Activated naive CD4-positive, alpha-beta T cell treated with anti-CD3 and anti-CD28 coated beads, Interleukin-2, amount 50 U/mL, for 24 hours (primary cell): ENCODE results near the gene WDR75.
A peak's percentile ranks its signal among the peaks of the same experiment; 100 is the strongest.
"Not testable (repeated sequence)": the region's sequence is repeated elsewhere in the genome, so short reads cannot be mapped to it uniquely, and the experiment has no call there.

Experiments
- H3K27ac Mint-ChIP-seq: one replicate; pipeline ENCODE4 v1.8.0; 2021; ENCODE audit warnings: mild to moderate bottlenecking, mixed read lengths
- H3K27me3 Mint-ChIP-seq: one replicate; pipeline ENCODE4 v1.8.0; 2021; ENCODE audit warnings: mixed read lengths
- H3K36me3 Mint-ChIP-seq: one replicate; pipeline ENCODE4 v1.8.0; 2021; ENCODE audit warnings: mixed read lengths
- H3K4me1 Mint-ChIP-seq: one replicate; pipeline ENCODE4 v1.8.0; 2021; ENCODE audit warnings: mixed read lengths
- H3K4me3 Mint-ChIP-seq: one replicate; pipeline ENCODE4 v1.8.0; 2021; ENCODE audit warnings: mild to moderate bottlenecking, mixed read lengths
- H3K9me3 Mint-ChIP-seq: one replicate; pipeline ENCODE4 v1.8.0; 2021; ENCODE audit warnings: mixed read lengths

WDR75 gene

GRCh38 chr2:189426886-189427285, 14.4 kb upstream of the WDR75 start:
- no peaks in the 10 kb centered on the region for H3K27me3 Mint-ChIP-seq
- H3K9me3 Mint-ChIP-seq: no peaks in the 10 kb centered on the region
- peaks cover 4% of the 10 kb centered on the region for H3K4me1 Mint-ChIP-seq
- H3K4me3 Mint-ChIP-seq: no peak overlapping the region
- H3K27ac Mint-ChIP-seq: no peak overlapping the region
- H3K36me3 Mint-ChIP-seq: peaks cover 4% of the 10 kb centered on the region

GRCh38 chr2:189427872-189428271, 13.4 kb upstream of the WDR75 start:
- Mint-ChIP-seq H3K27me3 (no peaks in the 10 kb centered on the region), H3K27ac (no peak overlapping the region), H3K4me3 (no peak overlapping the region), H3K36me3 (peaks cover 2% of the 10 kb centered on the region), H3K4me1 (peaks cover 4% of the 10 kb centered on the region), H3K9me3 (no peaks in the 10 kb centered on the region)

GRCh38 chr2:189430448-189430847, 10.8 kb upstream of the WDR75 start:
- H3K27ac Mint-ChIP-seq, H3K9me3 Mint-ChIP-seq, H3K36me3 Mint-ChIP-seq: not testable (repeated sequence)

GRCh38 chr2:189435803-189436202, 5.5 kb upstream of the WDR75 start:
- not testable (repeated sequence) for H3K4me3 Mint-ChIP-seq, H3K27me3 Mint-ChIP-seq, H3K4me1 Mint-ChIP-seq, H3K36me3 Mint-ChIP-seq, H3K9me3 Mint-ChIP-seq, H3K27ac Mint-ChIP-seq

More at GRCh38 chr2:189430448-189430847, 10.8 kb upstream of the WDR75 start:
- not testable (repeated sequence) for H3K27me3 Mint-ChIP-seq, H3K4me3 Mint-ChIP-seq, H3K4me1 Mint-ChIP-seq

- H3K9me3 Mint-ChIP-seq: no peaks in the 10 kb centered on the region
- peaks cover 10% of the 10 kb centered on the region for H3K36me3 Mint-ChIP-seq
- peaks cover 4% of the 10 kb centered on the region for H3K4me1 Mint-ChIP-seq
- H3K4me3 Mint-ChIP-seq: no peak overlapping the region
- H3K27me3 Mint-ChIP-seq: no peaks in the 10 kb centered on the region
- H3K27ac Mint-ChIP-seq: no peak overlapping the region
Observed at GRCh38 chr2:189437926-189438325, 3.3 kb upstream of the WDR75 start.

- H3K4me3 Mint-ChIP-seq: no peak overlapping the region
- no peaks in the 10 kb centered on the region for H3K27me3 Mint-ChIP-seq
- peaks cover 4% of the 10 kb centered on the region for H3K4me1 Mint-ChIP-seq
- H3K9me3 Mint-ChIP-seq: no peaks in the 10 kb centered on the region
- peaks cover 10% of the 10 kb centered on the region for H3K36me3 Mint-ChIP-seq
- no peak overlapping the region for H3K27ac Mint-ChIP-seq
Observed at GRCh38 chr2:189439342-189439741, 1.9 kb upstream of the WDR75 start.

GRCh38 chr2:189440644-189440946, 679 bp upstream of the WDR75 start:
- Mint-ChIP-seq H3K27ac (peak overlapping the region; percentile 99), H3K9me3 (no peaks in the 10 kb centered on the region), H3K4me1 (peaks cover 4% of the 10 kb centered on the region), H3K27me3 (no peaks in the 10 kb centered on the region), H3K36me3 (peaks cover 10% of the 10 kb centered on the region), H3K4me3 (no peak overlapping the region)

- Mint-ChIP-seq H3K27ac (peak overlapping the region; percentile 99), H3K4me3 (no peak overlapping the region), H3K9me3 (no peaks in the 10 kb centered on the region), H3K4me1 (peaks cover 4% of the 10 kb centered on the region), H3K36me3 (peaks cover 14% of the 10 kb centered on the region), H3K27me3 (no peaks in the 10 kb centered on the region)
Observed at GRCh38 chr2:189441709-189442074, 418 bp downstream of the WDR75 start.

GRCh38 chr2:189442468-189442867, 1.2 kb downstream of the WDR75 start:
- H3K36me3 Mint-ChIP-seq: peaks cover 19% of the 10 kb centered on the region
- H3K27me3 Mint-ChIP-seq: no peaks in the 10 kb centered on the region
- no peak overlapping the region for H3K27ac Mint-ChIP-seq
- no peak overlapping the region for H3K4me3 Mint-ChIP-seq
- H3K9me3 Mint-ChIP-seq: no peaks in the 10 kb centered on the region
- H3K4me1 Mint-ChIP-seq: peaks cover 4% of the 10 kb centered on the region

GRCh38 chr2:189444322-189444721, 3.0 kb downstream of the WDR75 start:
- Mint-ChIP-seq H3K4me1 (peaks cover 4% of the 10 kb centered on the region), H3K27me3 (no peaks in the 10 kb centered on the region), H3K4me3 (no peak overlapping the region), H3K9me3 (no peaks in the 10 kb centered on the region), H3K36me3 (peaks cover 23% of the 10 kb centered on the region), H3K27ac (no peak overlapping the region)

GRCh38 chr2:189446780-189447179, 5.5 kb downstream of the WDR75 start:
- Mint-ChIP-seq H3K9me3 (no peaks in the 10 kb centered on the region), H3K4me1 (peaks cover 4% of the 10 kb centered on the region), H3K36me3 (peaks cover 24% of the 10 kb centered on the region), H3K27ac (peak overlapping the region; percentile 90), H3K27me3 (no peaks in the 10 kb centered on the region), H3K4me3 (peak overlapping the region; percentile 69)

GRCh38 chr2:189454009-189454408, 12.7 kb downstream of the WDR75 start:
- no peaks in the 10 kb centered on the region for H3K27me3 Mint-ChIP-seq
- peaks cover 8% of the 10 kb centered on the region for H3K4me1 Mint-ChIP-seq
- peaks cover 16% of the 10 kb centered on the region for H3K36me3 Mint-ChIP-seq
- H3K4me3 Mint-ChIP-seq: no peak overlapping the region
- no peaks in the 10 kb centered on the region for H3K9me3 Mint-ChIP-seq
- no peak overlapping the region for H3K27ac Mint-ChIP-seq

- peaks cover 25% of the 10 kb centered on the region for H3K36me3 Mint-ChIP-seq
- H3K4me3 Mint-ChIP-seq: no peak overlapping the region
- H3K27me3 Mint-ChIP-seq: no peaks in the 10 kb centered on the region
- no peak overlapping the region for H3K27ac Mint-ChIP-seq
- H3K9me3 Mint-ChIP-seq: no peaks in the 10 kb centered on the region
- H3K4me1 Mint-ChIP-seq: no peaks in the 10 kb centered on the region
Observed at GRCh38 chr2:189465076-189465475, 23.8 kb downstream of the WDR75 start.

- H3K36me3 Mint-ChIP-seq: peaks cover 25% of the 10 kb centered on the region
- no peaks in the 10 kb centered on the region for H3K9me3 Mint-ChIP-seq
- H3K27me3 Mint-ChIP-seq: no peaks in the 10 kb centered on the region
- H3K4me3 Mint-ChIP-seq: no peak overlapping the region
- no peaks in the 10 kb centered on the region for H3K4me1 Mint-ChIP-seq
- H3K27ac Mint-ChIP-seq: peak overlapping the region; percentile 65
Observed at GRCh38 chr2:189465478-189465877, 24.2 kb downstream of the WDR75 start.

- H3K36me3 Mint-ChIP-seq: peaks cover 27% of the 10 kb centered on the region
- H3K27me3 Mint-ChIP-seq: no peaks in the 10 kb centered on the region
- H3K9me3 Mint-ChIP-seq: no peaks in the 10 kb centered on the region
- H3K4me3 Mint-ChIP-seq: no peak overlapping the region
- no peaks in the 10 kb centered on the region for H3K4me1 Mint-ChIP-seq
- H3K27ac Mint-ChIP-seq: peak overlapping the region; percentile 65
Observed at GRCh38 chr2:189466046-189466445, 24.8 kb downstream of the WDR75 start.

- Mint-ChIP-seq H3K27me3 (no peaks in the 10 kb centered on the region), H3K9me3 (no peaks in the 10 kb centered on the region), H3K4me3 (no peak overlapping the region), H3K27ac (no peak overlapping the region), H3K36me3 (peaks cover 29% of the 10 kb centered on the region), H3K4me1 (no peaks in the 10 kb centered on the region)
Observed at GRCh38 chr2:189466656-189467055, 25.4 kb downstream of the WDR75 start.

- Mint-ChIP-seq H3K4me1 (no peaks in the 10 kb centered on the region), H3K4me3 (no peak overlapping the region), H3K9me3 (no peaks in the 10 kb centered on the region), H3K36me3 (peaks cover 30% of the 10 kb centered on the region), H3K27ac (no peak overlapping the region), H3K27me3 (no peaks in the 10 kb centered on the region)
Observed at GRCh38 chr2:189467160-189467559, 25.9 kb downstream of the WDR75 start.

GRCh38 chr2:189467593-189467992, 26.3 kb downstream of the WDR75 start:
- Mint-ChIP-seq H3K36me3 (peaks cover 32% of the 10 kb centered on the region), H3K27ac (no peak overlapping the region), H3K27me3 (no peaks in the 10 kb centered on the region)

More at GRCh38 chr2:189467593-189467992, 26.3 kb downstream of the WDR75 start:
- H3K4me1 Mint-ChIP-seq: no peaks in the 10 kb centered on the region
- H3K4me3 Mint-ChIP-seq: no peak overlapping the region
- no peaks in the 10 kb centered on the region for H3K9me3 Mint-ChIP-seq
